ENCODE data around the gene BOK.

BOK gene

DNA sequence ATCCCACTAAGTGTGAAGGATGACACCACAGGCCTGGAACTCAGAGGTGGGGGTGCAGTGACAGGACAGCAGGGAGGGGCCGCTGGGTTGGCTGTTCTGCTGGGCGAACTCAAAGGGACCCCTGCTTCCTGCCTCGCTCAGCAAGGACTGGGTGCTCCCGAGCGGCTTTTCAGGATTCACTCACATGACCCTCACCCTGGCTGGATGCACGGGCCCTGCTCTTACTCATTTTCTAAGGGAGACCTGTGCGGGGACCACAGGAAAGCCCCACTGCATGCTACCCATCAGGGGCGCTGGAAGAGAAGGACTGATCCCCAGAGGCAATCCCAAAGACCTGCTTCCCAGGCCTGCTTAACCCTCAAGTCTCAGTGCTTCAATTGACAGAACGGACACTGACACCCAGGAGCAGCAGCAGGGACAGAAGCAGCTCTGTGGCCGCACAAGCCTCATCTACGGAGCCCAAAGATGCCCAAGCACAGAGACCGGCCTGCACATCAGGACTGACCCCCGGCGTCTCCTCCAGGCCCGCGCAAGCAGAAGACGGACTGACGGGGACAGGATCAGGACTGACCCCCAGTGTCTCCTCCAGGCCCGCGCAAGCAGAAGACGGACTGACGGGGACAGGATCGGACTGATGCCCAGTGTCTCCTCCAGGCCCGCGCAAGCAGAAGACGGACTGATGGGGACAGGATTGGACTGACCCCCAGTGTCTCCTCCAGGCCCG, 48.8 kb downstream of the BOK start:
- no peak for DNase-seq

DNA sequence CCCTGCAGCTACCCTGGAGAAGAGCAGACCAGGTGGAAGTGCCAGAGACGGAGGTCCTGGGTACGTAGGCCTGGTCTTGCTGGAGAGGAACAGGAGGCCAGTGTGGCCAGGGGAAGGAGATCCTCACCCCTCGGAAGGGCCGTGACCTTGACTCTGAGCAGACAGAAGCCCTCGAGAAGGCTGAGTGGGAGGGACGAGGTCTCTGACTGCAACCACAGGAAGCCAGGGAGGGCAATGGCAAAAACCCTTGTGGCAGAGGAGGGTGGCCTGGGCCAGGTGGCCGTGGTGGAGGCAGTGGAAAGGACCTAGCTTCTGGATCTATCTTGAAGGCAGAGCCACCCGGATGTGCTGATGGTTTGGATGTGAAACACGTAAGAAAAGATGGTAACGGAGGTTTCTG, 50.3 kb downstream of the BOK start:
- DNase-seq = no peak

DNA sequence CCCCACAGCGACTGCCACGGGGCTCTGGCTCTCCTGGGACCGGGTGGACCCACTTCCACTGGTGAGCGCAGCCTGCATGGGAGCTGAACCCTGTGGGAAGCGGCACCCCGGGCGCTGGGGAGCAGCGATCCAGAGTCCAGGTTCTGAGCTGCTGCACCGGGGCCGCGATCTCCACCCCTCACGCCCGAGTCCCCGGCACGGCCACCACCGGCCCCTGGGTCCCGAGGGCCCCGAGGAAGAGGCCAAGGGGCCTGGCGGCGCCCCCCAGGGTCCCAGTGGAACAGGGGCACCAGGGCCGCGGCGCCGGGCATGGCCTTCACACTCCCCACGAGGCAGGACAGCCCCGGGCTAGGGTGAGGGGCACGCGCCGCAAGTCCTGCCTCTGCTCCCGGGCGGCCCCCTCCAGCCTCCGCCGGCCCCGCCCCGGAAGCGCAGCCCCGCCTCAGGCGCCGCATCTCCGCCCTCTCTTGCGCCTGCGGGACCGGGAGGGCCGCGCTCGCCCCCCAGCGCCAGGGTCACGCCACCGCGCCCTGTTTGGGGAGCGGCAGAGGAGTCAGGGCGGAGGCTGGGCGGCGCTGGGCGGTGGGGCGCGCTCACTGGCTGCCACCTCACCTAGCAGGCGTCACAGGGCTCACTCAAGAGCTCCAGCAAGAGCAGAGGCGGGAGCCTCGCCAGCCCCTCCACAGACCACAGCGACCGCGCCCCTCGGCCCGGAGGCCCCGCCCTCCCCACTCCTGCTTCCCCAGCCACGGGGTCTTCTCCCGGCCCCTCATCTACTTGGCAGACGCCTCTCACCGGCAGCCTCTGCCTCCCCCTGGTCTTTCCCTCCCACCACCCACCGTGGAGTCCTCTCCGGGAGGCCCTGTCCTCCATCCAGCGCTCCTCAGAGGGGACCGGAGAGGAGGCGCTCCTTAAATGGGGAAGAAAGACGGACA, 51.6 kb downstream of the BOK start:
- peak; percentile 87 for DNase-seq

DNA sequence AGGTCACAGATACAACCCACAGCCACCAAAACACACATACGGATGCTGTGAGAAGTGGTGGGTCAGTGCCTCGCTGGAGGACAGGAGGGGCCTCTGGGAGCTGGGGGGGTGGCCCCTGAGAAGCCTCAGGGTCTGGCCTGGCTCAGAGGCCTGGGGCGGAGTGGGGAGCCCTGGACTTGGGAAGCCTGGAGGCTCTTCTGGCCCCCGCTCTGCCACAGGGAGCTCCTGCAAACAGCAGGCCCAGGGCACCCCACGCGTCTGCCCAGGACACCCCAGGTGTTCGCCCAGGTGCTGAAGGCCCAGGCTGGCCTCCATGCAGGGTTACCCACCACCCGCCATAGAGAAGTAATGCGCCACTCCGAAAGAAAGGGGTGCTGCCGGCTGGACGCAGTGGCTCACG, 52.5 kb downstream of the BOK start:
- DNase-seq = no peak

- no peak for DNase-seq
Measured at GRCh38 chr2:241612156-241613016, 53.8 kb downstream of the BOK start.

DNA sequence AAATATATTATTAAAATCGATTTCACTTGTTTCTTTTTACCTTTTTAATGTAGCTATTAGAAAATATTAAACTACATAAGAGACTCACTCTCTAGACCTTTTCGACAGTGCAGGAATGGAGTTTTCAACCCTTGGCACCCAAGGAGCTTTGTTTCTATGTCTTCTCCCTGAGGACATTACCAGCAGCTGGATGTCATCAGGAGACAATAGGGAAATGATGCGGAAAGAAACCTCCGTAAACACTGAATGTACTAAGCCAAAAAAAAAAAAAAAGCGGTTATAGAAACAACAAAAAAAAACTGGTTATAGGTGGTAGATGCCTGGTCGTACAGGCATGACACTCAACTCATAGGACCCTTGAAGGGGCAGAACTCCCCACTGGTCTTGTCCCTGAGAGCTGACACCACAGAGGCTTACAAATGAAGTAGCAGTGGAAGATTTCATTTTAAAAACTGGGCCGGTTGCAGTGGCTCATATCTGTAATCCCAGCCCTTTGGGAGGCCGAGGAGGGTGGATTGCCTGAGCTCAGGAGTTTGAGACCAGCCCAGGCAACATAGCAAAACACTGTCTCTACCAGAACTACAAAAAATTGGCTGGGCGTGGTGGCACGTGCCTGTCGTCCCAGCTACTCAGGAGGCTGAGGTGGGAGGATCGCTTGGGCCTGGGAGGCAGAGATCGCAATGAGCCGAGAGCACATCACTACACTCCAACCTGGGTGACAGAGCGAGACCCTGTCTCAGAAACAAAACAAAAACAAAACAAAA, 54.7 kb downstream of the BOK start:
- no peak for DNase-seq

- DNase-seq = no peak
Measured at GRCh38 chr2:241615041-241615440, 56.5 kb downstream of the BOK start.

DNA sequence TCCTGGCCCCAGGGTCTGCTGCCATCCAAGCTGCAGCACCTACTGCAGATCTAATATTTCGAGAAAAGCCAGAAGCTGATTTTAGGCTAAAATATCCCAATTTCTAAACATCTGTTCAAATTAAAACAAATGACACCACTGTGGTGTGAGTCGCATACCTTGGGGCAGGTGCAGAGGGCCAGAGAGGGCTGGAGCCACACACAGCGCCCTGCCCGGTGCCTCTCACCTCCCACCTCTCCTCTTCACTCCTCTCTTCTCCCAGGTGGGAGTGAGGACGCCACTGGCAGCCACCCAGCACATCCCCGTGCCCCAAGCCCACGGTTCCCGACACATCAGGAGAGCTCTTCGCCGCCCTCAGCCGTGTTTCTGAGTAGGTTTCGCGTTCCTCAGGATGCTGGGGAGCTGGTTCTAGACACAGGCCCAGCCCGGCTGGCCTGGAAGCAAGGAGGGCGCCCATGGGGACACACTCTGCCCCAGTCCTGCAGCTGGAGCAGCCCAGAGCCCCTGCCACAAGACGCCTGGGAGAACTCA, 57.0 kb downstream of the BOK start:
- no peak for DNase-seq

DNA sequence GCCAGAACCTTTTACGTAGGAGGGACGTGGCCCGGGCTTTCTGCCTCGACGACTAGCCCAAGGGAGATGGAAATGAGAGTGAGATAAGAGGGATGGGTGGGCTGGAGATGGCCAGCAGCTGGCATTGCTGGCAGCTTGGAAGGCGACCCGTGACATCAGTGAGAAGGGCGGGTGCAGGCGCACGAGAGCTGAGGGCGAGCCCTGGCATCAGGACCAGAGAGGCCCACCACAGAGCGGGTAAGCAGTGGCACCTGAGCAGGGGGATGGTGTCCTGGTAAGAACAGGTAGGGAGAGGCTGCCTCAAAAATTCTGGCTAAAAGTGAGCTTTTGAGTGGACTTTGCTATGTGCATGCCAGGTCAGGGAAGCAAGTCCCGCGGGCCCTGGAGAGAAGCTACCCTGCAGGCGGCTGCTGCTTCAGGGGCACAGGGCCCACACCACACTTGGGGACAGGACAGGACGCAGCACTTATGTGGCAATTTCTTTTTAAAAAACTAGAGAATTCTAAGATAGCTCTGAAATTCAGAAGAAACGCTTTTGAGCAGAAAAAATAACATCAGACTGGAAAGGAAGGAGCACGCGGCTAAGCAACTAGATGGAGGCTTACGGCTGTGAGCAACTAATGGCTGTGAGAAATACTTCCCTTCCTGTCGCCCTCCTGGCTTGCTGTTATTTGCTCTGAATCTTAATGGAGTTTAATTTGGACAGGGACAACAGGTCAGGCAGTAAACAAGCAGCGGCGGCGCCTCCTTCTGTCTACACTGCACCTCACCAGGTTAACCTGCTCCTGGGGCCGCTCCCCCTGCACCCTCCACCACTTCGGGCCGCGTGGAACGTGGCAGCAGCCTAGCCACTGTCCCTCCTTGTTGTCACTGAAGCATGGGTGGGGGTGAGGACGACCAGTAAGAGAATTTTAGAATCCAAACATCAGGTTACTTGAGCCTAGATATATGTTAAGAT, 57.9 kb downstream of the BOK start:
- DNase-seq = no peak

DNA sequence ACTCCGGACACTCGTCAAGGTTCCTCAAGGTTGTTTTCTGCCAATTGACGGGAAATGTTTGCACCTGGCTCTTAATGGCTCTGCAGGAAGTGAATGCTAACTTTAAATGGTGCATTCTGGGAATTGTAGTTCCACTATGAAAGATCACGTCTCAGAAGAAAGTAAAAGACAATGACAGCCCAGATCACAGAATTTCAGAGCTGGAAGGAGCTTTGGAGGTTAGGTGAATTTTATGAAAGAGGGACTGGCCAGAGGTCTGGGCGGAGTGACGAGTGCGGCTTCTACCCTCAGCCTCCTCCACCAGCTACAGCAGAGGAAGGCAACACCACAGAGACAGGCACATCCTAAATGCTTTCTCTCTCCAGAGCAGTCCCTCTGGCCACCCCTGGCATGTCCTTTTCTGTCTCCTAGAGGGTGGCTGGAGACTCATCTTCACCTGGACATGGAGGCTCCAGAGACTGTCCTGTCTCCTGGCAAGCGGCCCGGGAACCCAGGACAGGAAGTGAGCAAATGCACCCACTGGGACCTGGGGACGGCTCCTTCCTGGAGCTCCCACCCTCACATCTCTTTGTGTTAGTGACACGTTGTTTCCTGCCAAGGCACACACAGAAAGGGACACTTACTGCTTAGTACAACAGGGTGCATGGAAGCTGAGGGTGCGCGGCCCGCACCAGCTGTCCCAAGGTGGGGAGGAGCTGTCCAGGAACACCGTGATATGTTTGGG, 59.0 kb downstream of the BOK start:
- DNase-seq = no peak

DNA sequence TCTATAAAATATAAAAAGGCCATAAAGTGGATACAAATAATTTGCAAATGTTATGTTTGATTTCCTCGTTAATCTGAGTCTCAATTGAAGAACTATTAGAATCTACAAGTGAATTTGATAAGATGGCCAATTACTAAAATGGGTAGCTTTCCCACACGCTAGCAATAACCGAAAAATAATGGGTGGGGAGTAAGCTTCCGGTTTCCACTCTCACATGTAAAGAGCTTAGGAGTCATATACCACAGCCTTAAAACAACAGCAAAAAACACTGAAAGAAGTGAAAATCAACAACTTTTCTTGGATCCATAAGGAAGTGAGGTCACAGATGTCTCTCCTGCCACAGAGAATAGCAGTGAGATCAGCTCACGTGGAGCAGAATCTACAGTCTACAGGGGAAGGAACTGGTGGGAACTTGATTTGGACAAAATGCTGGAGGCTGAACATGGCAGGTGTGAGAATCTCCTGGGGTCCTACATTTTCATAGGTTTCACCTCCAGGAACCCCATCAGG, 59.8 kb downstream of the BOK start:
- no peak for DNase-seq

DNA sequence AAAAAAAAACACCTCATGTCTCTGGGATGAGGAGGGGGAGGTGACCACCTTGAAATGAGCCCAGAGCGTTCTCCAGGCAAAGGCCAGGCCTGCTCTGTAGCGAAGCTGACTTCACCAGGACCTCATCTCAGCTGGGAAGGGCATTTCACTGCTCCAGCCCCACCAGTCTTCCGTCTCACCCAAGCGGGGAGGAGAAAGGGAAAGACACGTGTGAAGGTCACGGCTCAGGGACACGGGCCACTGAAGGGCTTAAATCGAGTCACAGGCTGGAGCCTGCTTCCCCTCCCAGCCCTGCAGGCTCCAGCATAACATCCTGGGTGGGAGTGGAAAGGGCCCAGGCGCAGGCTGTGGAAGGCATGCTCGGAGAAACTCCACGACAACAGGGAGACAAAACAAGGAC, 60.3 kb downstream of the BOK start:
- DNase-seq = no peak

DNA sequence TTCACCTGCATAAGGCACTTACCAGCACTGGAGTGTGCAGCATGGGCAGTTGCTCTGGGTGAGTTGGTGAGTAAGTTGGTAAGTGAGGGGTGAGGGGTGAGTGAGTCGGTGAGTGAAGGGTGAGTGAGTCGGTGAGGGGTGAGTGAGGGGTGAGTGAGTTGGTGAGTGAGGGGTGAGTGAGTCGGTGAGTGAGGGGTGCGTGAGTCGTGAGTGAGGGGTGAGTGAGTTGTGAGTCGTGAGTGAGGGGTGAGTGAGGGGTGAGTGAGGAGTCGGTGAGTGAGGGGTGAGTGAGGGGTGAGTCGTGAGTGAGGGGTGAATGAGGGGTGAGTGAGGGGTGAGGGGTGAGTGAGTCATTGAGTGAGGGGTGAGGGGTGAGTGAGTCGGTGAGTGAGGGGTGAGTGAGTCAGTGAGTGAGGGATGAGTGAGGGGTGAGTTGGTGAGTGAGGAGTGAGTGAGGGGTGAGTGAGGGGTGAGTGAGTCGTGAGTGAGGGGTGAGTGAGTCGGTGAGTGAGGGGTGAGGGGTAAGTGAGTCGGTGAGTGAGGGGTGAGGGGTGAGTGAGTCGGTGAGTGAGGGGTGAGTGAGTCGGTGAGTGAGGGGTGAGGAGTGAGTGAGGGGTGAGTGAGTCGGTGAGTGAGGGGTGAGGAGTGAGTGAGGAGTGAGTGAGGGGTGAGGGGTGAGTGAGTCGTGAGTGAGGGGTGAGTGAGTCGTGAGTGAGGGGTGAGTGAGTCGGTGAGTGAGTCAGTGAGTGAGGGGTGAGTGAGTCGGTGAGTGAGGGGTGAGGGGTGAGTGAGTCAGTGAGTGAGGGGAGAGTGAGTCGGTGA, 61.3 kb downstream of the BOK start:
- DNase-seq = no peak

- no peak for DNase-seq
Measured at GRCh38 chr2:241620419-241620769, 61.8 kb downstream of the BOK start.

Measured in effector CD4-positive, alpha-beta T cell (primary cell).